GM13977 (cell line): Measurements from ENCODE around the gene MIB2.

Source experiments
- DNase-seq: peaks from one replicate; pipeline ENCODE4 v3.0.0; 2012; ENCODE audit warnings: low spot score
- in situ Hi-C: fragments of 300-500 bp; cut with MboI; formaldehyde crosslinking; loops from one replicate; pipeline ENCODE4 v1.12.0; 2022; ENCODE audit warnings: low sequenced_read_pairs, low pct_unique_long_range_greater_than_20kb, mixed read lengths, inconsistent platforms; ENCODE audit not compliant: unreplicated experiment
- TF ChIP-seq, protein P1 (sequence below): IDR thresholded peaks from 2 replicates; pipeline ENCODE4 v1.5.1; 2012; ENCODE audit warnings: mild to moderate bottlenecking, control low read depth; ENCODE audit not compliant: insufficient read depth; ENCODE audit errors: extremely low read depth, missing control alignments

MIB2 gene

DNA sequence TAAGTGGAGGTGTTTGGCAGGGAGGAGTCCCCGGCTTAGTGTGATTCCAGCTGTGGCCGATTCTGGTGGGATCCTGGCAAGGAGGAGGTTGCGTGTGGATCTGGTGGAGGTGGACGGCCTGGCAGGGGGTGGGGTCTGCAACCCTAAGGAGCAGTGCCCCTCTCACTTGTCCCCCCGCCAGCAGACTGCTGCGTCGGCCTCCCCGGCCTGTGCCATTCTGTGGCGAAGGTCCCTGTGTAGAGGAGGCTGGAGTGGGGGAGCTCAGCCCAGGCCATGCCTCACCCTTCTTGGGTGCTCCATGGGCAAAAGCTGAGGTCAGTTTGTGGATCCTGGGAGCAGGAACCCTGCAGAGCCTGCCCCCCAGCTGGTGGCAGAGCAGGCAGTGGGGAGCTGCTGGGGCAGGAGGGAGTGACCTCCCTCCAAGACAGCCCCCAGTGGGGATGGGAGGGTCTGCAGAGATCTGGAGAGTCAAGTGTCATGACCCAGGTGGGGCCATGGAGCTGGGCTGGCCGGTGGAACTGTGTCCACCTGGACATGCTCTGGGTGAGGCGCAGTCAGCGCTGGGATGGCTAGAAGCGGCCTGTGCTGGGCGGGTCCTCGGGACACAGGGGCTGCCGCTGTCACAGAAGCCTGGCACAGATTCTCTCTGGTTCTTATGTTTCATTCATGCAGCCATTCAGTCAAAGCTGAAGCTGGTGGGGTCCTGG, 5.3 kb downstream of the MIB2 start:
- TF ChIP-seq, protein P1, sequence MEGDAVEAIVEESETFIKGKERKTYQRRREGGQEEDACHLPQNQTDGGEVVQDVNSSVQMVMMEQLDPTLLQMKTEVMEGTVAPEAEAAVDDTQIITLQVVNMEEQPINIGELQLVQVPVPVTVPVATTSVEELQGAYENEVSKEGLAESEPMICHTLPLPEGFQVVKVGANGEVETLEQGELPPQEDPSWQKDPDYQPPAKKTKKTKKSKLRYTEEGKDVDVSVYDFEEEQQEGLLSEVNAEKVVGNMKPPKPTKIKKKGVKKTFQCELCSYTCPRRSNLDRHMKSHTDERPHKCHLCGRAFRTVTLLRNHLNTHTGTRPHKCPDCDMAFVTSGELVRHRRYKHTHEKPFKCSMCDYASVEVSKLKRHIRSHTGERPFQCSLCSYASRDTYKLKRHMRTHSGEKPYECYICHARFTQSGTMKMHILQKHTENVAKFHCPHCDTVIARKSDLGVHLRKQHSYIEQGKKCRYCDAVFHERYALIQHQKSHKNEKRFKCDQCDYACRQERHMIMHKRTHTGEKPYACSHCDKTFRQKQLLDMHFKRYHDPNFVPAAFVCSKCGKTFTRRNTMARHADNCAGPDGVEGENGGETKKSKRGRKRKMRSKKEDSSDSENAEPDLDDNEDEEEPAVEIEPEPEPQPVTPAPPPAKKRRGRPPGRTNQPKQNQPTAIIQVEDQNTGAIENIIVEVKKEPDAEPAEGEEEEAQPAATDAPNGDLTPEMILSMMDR: no peak
- in situ Hi-C loops: no loop called here
- no peak for DNase-seq

DNA sequence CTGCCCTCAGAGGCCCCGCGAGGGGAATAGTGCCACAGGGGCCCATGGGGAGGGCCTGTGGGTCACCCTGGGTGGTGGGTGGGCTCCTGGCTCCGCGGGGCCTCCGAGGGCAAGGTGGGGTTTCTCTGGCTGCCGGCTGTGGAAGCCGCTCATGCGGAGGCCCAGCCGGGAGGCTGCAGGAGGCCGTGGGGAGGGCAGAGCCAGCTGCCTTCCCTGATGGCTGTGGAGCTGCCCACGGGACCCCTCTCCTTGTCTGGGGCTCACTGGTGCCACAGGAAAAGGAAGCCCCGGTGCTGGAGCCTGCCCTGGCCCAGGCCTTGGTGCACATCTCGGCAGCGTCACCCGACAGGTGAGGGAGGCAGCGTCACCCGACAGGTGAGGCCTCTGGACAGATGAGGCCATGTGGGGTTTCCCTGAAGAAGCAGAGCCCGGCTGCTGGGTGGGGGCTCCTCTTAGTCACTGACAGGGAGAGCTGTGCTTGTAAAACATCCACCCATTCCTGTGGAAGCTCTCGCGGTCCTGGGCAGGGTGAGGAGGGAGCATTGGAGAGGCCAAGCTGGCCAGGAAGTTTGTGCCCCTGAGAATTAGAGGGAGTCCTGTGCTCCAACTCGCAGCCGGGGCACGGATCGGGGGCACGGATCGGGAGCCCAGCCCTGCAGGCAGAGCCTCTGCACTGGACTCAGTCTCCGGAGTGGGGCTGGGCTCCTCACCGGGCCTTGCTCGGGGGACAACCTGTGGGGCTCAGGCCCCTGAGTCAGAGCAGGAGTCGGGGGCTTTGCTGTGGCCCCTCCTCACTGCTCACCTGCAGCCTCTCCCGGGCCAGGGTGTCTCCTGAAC, 6.1 kb downstream of the MIB2 start:
- TF ChIP-seq, protein P1: no peak
- DNase-seq: no peak
- in situ Hi-C loops: no loop called here

DNA sequence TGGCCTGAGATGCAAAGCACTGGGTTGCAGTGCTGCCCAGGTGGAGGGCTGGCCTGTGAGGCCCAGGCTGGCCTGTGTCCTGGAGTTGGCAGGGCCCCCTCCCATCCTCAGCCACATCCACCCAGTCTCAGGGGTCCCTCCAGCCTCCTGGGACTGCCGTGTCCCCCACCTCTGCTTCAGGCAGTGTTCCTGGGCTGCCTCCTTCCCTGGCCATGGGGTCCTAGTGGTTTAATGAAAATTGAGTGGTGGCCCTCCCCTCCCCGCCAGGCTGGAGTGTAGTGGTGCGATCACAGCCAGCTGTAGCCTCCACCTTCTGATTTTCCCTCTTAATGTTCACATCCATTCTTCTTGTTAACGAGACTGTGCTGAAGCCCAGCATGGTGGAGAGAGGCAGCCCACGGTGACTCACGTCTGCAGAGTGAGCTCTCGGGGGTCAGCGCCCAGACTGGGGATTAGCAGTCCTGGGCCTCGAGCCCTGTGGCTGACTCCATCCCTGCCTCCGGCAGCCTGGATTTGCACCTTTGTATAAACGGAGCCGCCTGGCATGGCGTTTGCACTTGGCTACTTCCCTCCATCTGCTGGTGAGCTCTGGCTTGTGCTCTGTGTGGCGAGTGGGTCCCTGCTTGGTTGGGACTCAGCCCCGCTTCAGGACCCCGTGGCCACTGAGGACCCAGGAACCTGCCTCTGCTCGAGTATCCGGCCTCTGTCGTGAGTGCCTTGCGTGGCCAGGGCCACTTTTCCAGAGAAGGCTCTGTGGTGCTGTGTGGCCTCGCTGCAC, 6.9 kb downstream of the MIB2 start:
- in situ Hi-C loops: no loop called here
- no peak for DNase-seq
- TF ChIP-seq, protein P1: no peak

DNA sequence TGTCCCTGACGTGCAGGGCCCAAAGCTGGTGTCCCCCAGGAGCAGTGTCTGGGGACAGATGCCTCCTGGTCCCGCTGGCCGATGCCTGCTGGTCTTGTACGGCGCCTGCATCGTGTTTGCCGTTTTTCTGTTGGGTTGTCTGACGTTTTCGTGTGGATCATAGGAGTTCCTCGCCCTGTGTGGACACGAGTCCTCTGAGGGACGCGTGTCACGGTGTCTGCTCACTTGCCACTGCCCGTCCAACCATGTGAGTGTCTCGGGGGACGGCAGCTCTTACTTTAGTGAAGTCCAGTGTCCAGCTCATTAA, 7.4 kb downstream of the MIB2 start:
- TF ChIP-seq, protein P1: no peak
- in situ Hi-C loops: no loop called here
- no peak for DNase-seq

DNA sequence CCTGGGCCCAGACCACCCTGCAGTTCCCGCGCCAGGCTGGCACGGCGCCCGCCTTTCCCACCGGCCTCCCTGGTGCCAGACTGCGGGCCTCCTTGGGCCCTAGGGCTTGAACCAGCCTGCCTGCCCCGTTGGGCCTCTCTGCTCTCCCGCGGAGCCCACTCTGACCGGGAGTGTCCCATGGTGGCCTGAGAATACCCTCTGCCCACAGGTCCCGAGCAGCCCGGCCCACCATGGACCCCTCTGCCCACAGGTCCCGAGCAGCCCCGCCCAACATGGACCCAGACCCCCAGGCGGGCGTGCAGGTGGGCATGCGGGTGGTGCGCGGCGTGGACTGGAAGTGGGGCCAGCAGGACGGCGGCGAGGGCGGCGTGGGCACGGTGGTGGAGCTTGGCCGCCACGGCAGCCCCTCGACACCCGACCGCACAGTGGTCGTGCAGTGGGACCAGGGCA, 7.9 kb downstream of the MIB2 start:
- TF ChIP-seq, protein P1: no peak
- in situ Hi-C loops: no loop called here
- no peak for DNase-seq

DNA sequence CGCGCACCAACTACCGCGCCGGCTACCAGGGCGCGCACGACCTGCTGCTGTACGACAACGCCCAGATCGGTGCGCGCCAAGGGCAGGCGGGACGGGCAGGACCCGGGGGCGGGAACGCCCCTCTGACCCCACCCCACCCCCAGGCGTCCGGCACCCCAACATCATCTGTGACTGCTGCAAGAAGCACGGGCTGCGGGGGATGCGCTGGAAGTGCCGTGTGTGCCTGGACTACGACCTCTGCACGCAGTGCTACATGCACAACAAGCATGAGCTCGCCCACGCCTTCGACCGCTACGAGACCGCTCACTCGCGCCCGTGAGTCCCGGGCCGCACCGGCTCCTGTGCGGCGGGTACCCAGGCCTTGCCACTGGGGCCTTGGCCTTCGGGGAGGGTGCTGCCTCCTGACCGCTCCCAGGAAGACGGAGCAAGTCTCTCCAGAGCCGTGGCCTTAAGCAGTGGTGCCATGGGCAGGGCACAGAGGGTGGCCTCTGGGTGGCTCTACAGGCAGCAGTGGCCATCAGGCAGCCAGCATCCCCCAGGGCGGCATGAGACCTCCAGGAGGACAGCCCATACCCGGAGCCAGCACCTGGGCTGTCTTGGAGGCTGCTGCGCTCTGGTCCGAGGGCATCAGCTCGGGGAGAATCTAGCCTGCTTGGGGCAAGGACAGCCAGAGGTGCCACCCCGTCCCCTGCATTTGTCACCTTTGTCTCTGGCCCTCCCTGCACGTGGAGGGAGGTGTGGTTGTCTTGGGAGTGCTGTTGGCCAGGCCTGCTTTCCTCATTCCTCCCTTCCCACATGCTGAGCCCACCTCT, 8.5 kb downstream of the MIB2 start:
- DNase-seq: no peak
- in situ Hi-C loops: no loop called here
- TF ChIP-seq, protein P1: no peak
